ENCODE results near the gene VTI1A. TPM values are rescaled to one million over a fixed set of nuclear protein-coding genes. Genes with fewer than 3 reads are reported as not detected.

The VTI1A gene
- polyA plus RNA-seq, 1 donor from 2014 or later: 28.7 TPM

DNA sequence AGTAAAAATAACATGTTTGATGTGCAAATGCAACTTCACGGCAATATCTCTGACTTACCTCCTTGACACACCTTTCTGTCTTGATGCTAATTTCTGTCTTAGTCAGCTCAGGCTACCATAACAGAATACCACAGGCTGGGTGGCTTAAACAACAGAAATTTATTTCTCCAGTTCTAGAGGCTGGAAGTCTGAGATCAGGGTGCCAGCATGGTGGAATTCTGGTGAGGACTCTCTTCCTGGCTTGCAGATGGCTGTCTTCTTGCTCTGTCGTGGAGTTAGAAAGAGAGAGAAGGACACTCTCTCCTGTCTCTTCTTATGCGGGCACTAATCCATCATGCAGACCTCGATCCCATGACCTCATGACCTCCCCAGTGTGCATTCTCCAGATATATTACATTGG is 134.9 kb downstream of the VTI1A start:
- H3K27ac ChIP-seq (ENCODE audit: low read length): no peak overlapping the region
- no peaks in the 10 kb centered on the region for H3K27me3 ChIP-seq (ENCODE audit: insufficient read depth, low read depth, low read length)
- no peaks in the 10 kb centered on the region for H3K79me2 ChIP-seq (replicated peaks; ENCODE audit: insufficient read depth, low read length)
- no peaks in the 10 kb centered on the region for H3F3A ChIP-seq (ENCODE audit: insufficient read depth, low read length, poor library complexity, severe bottlenecking)
- no peak overlapping the region for H3K4me2 ChIP-seq (ENCODE audit: low read length)
- no peak overlapping the region for H2AFZ ChIP-seq (ENCODE audit: low read depth, low read length)
- H3K4me3 ChIP-seq (ENCODE audit: low read length): no peak overlapping the region
- no peaks in the 10 kb centered on the region for H3K36me3 ChIP-seq (ENCODE audit: insufficient read depth, low read length)
- no peak overlapping the region for H3K9ac ChIP-seq (ENCODE audit: low read length)
- no peaks in the 10 kb centered on the region for H4K20me1 ChIP-seq (ENCODE audit: insufficient read depth)
- H3K9me2 ChIP-seq (ENCODE audit: insufficient read depth, low read length): no peaks in the 10 kb centered on the region
- TF ChIP-seq SMC3 (conservative IDR thresholded peaks at IDR 0.05; ENCODE audit: poor library complexity) (no peak), REST (IDR thresholded peaks at IDR 0.05; ENCODE audit: borderline replicate concordance) (no peak), RAD21 (conservative IDR thresholded peaks at IDR 0.05) (no peak), MXI1 (conservative IDR thresholded peaks at IDR 0.05; ENCODE audit: poor library complexity, severe bottlenecking) (no peak), POLR2AphosphoS5 (IDR thresholded peaks at IDR 0.05) (no peak), TAF1 (IDR thresholded peaks at IDR 0.05; ENCODE audit: low read depth) (no peak), EZH2 (IDR thresholded peaks at IDR 0.05; ENCODE audit: borderline replicate concordance, insufficient read depth, low read length, poor library complexity, severe bottlenecking) (no peak), EP300 (conservative IDR thresholded peaks at IDR 0.05; ENCODE audit: poor library complexity, severe bottlenecking) (no peak)
- TF ChIP-seq, protein P1, sequence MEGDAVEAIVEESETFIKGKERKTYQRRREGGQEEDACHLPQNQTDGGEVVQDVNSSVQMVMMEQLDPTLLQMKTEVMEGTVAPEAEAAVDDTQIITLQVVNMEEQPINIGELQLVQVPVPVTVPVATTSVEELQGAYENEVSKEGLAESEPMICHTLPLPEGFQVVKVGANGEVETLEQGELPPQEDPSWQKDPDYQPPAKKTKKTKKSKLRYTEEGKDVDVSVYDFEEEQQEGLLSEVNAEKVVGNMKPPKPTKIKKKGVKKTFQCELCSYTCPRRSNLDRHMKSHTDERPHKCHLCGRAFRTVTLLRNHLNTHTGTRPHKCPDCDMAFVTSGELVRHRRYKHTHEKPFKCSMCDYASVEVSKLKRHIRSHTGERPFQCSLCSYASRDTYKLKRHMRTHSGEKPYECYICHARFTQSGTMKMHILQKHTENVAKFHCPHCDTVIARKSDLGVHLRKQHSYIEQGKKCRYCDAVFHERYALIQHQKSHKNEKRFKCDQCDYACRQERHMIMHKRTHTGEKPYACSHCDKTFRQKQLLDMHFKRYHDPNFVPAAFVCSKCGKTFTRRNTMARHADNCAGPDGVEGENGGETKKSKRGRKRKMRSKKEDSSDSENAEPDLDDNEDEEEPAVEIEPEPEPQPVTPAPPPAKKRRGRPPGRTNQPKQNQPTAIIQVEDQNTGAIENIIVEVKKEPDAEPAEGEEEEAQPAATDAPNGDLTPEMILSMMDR (IDR thresholded peaks at IDR 0.05; ENCODE audit: poor library complexity, severe bottlenecking): no peak
- H3K9me3 ChIP-seq (ENCODE audit: low read length): no peaks in the 10 kb centered on the region

DNA sequence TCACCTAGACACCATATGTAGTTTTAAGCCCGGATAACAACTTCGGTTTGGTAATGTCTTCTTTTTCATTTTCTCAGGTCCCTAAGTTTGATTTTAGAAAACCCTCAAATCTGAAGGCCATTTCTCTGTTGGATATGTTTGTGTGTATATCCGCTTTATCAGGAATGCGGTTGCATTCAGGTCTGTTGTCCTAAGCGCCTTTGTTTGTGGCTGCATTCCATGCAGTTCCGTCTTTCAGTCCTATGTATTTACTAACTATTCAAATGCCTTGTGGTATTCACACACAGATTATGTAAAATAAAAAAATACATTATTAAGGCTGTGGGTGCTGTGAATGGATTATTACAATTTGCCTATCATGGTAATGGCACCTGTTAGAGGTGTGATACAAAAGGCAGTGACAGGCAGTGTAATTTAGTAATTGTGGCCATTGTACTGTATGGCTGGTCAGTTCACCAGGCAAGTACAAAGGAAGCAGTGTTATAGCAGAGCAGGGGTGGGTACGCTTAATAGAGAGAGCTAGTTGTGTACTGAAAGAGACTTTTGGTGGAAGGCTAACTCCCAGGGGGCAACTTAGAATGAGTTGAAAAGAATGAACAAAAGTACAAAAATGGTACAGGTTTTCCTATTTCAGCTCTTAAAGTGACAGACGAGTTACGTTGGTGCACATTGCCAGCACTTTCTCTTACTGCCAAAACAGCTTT is 136.4 kb downstream of the VTI1A start:
- no peak overlapping the region for H3K9ac ChIP-seq (ENCODE audit: low read length)
- no peak overlapping the region for H3K4me3 ChIP-seq (ENCODE audit: low read length)
- no peak overlapping the region for H2AFZ ChIP-seq (ENCODE audit: low read depth, low read length)
- TF ChIP-seq TAF1 (IDR thresholded peaks at IDR 0.05; ENCODE audit: low read depth): no peak
- no peak for TF ChIP-seq RAD21 (conservative IDR thresholded peaks at IDR 0.05)
- TF ChIP-seq EZH2 (IDR thresholded peaks at IDR 0.05; ENCODE audit: borderline replicate concordance, insufficient read depth, low read length, poor library complexity, severe bottlenecking): no peak
- TF ChIP-seq, protein P1 (IDR thresholded peaks at IDR 0.05; ENCODE audit: poor library complexity, severe bottlenecking): no peak
- no peak for TF ChIP-seq MXI1 (conservative IDR thresholded peaks at IDR 0.05; ENCODE audit: poor library complexity, severe bottlenecking)
- no peaks in the 10 kb centered on the region for H3K27me3 ChIP-seq (ENCODE audit: insufficient read depth, low read depth, low read length)
- H3K9me2 ChIP-seq (ENCODE audit: insufficient read depth, low read length): no peaks in the 10 kb centered on the region
- H3K4me2 ChIP-seq (ENCODE audit: low read length): no peak overlapping the region
- no peaks in the 10 kb centered on the region for H3F3A ChIP-seq (ENCODE audit: insufficient read depth, low read length, poor library complexity, severe bottlenecking)
- H3K27ac ChIP-seq (ENCODE audit: low read length): no peak overlapping the region
- no peaks in the 10 kb centered on the region for H3K9me3 ChIP-seq (ENCODE audit: low read length)
- H3K36me3 ChIP-seq (ENCODE audit: insufficient read depth, low read length): no peaks in the 10 kb centered on the region
- H4K20me1 ChIP-seq (ENCODE audit: insufficient read depth): no peaks in the 10 kb centered on the region
- H3K79me2 ChIP-seq (replicated peaks; ENCODE audit: insufficient read depth, low read length): no peaks in the 10 kb centered on the region
